GM21528 (cell line): ENCODE results near the gene CA11.
A peak's percentile ranks its signal among the peaks of the same experiment; 100 is the strongest.
"Not testable (repeated sequence)": the region's sequence is repeated elsewhere in the genome, so short reads cannot be mapped to it uniquely, and the experiment has no call there.

Source experiments
- ATAC-seq: cut with Tn5 transposase; IDR thresholded peaks from one replicate; pipeline ENCODE4 v1.9.1; 2021; ENCODE audit warnings: mild to moderate bottlenecking, moderate library complexity; ENCODE audit not compliant: unreplicated experiment, low FRiP score

CA11 gene

GRCh38 chr19:48644839-48645619 is 958 bp downstream of the CA11 start:
- no peak for ATAC-seq

DNA sequence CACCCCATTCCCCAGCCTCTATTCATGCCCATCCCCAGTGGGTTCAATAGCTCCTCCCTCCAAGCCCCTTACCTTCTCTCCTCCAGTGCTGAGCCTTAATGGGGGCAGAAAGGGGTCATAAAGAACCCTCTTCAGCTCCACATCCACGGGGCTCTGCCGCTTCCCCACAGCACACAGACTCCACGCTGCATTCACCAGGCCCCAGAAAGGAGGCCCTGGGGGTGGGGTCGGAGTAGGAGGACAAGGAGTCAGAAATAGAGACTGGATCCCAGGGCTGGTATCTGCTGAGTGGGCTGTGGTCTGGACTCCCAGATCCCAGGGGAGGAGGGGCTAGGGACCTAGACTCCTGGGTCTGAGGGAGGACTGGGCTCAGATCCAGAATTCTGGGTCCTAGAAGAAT is 1.6 kb downstream of the CA11 start:
- no peak for ATAC-seq

GRCh38 chr19:48642862-48643261 is 3.1 kb downstream of the CA11 start:
- ATAC-seq = no peak

DNA sequence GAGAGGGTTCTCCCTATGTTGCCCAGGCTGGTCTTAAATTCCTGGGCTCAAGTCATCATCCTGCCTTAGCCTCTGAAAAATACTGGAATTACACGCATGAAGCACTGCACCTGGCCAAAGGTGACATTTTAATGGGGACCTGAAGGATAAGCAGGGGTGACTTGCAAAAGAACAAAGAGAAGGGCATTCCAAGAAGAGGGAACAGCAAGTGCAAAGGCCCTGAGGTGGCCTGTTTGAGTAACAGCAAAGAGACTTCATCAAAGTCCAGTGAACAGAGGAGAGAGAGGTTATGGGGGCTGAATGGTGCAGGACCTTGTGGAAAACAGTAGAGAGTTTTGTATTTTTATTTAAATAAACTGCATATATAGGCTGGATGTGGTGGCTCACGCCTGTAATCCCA is 4.1 kb downstream of the CA11 start:
- ATAC-seq = no peak

DNA sequence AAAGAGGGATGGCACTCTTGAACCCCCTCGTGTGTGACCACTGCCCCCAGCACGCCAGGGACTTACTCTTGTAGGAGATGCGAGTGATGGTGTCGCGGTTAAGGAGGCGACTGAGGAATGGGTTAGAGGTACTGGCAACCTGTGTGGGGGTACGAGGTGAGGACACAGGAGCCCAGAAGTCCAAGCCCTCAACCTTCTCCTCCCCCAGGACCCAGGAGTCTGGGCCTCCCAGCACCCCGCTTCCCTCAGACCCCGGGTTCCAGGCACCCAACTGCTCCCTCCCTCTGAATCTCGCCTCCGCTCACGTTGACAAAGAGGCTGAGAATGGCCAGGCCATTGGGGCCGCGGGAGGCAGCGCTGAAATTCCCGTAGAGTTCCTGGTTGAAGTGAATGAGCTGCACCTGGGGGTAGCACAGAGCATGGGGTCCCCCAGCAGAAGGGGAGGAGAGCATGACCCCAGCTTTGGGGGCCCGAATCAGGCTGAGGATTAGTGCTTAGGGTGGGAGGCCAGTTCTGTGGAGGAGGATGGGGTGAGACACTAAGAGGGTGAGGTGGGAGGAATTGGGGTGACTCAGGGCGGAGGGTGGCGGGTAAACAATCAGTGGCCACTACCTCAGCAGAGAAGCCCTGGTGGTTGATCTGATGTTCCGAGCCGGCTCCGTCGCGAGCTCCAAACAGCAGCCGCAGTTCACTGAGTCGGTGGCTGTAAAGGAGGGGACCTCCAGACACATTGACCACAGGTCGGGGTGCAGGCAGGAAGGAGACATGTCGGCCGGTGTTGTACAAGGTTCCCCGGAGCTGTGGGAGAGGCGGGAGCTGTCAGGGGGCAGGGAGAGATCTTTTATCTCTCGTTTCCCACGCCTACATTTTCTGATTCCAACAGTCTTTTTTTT is 6.3 kb downstream of the CA11 start:
- no peak for ATAC-seq

GRCh38 chr19:48638831-48639381 is 7.1 kb downstream of the CA11 start:
- no peak for ATAC-seq

DNA sequence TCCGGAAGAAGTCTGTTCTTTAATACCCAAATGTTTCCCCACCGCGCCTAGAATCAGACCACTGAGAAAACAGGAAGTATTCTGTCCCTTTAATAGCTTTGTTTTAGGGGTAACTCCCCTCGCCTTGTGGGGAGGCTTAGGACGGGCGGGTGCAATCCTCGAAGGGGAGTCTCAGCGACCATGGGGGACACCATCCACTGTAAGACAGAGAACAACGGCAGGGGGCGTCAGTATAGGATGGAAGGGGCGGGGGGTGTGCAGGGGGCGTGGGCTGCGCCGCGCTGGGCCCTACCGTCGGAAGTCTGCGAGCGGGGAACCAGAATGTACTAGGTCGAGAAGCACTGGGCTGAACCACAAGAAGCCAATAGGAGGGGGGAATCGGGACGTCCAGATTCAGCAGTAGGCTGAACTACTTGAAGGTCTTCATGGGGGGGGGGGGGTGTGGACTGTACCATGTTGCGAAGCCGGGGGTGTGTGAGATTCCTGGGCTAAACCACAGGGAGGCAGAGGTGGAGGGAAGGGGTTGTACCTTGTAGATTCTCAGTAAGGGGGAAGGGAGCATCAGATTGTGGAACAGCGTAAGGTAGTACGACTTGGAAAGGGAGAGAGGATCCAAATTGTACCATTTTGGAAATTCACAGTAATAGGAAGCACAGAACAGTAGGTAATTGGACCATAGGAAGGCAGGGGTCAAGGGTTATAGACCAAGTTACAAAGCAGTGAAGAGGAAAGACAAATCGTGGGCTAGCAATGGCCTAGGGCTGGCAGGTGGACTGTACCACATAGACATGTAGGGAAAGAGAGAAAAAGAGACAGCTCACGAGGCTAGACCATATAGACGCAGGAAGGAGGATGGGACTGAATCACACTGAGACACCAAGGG is 7.8 kb downstream of the CA11 start:
- peak; percentile 9 for ATAC-seq

DNA sequence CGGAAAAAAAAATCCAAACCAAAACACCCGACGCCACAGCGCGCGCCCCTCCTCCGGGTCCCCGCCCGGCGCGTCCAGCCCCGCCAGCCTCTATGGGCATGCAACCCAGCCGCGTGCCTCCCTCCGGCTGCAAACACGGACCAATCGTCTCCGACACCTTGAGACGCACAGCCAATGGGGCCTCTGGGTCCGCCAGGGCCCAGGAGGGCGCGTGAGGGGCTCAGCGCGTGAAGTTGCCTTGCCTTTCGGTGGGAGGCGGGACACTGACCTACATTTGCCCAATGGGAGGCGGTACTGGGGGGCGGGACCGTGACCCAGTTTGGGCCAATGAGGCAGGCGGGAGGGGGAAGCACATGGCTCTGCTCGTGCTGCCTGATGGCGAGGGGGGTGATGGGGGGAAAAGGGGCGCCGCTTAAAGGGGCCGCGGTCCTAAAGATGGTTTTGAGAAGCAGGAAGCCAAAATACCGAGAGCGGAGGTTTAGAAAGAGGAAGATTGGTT is 8.5 kb downstream of the CA11 start:
- peak; percentile 67 for ATAC-seq

GRCh38 chr19:48636859-48637448 is 9.0 kb downstream of the CA11 start, which contains the start of gene DBP:
Gene DBP (minus strand): TSS chr19:48637379. CDS start chr19:48636994, 385 bp downstream.
- ATAC-seq = peak; percentile 3

- no peak for ATAC-seq
Observed at GRCh38 chr19:48635966-48636858, 9.8 kb downstream of the CA11 start.

DNA sequence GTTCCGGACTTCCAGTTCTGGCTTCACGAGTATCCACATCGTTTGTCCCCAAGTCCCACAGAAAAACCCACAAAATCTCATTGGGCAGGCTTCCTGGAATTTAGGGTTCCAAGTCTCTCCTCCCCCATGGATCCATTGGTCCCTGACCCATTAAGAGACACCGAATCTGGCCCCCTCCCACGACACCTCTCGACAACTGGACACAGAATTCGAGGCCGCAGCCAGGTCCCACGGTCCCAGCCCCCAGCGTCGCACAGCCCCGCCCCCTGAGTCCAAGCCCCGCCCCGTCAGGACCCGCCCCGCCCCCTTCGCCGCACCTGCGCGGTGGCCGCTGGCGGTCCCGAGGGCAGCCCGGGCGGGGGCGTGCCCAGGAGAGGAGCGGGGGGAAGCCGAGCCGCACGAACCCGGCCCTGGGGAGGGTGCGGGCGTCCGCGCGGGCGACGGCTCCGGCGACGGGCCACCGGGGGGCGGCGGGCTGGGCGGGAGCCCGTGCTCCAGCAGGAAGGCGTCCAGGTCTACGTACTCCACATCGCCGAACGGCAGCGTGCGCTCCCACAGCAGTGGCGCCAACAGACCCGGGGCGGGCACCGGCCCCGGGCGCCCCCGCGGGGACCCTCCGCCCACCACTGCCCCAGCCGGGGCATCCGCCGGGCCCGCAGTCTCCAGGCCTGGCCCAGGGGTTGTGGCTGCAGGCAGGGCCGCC is 10.6 kb downstream of the CA11 start:
- ATAC-seq = no peak

GRCh38 chr19:48634424-48635262 is 11.3 kb downstream of the CA11 start:
- no peak for ATAC-seq

- no peak for ATAC-seq
Observed at GRCh38 chr19:48634036-48634342, 12.0 kb downstream of the CA11 start.

- ATAC-seq = no peak
Observed at GRCh38 chr19:48633148-48634035, 12.6 kb downstream of the CA11 start.

- ATAC-seq = no peak
Observed at GRCh38 chr19:48632692-48633147, 13.3 kb downstream of the CA11 start.

GRCh38 chr19:48632286-48632685 is 13.7 kb downstream of the CA11 start:
- ATAC-seq = not testable (repeated sequence)
